RKO (cell line): Measurements from ENCODE around the gene RAB33A.
"Not testable (repeated sequence)": the region's sequence is repeated elsewhere in the genome, so short reads cannot be mapped to it uniquely, and the experiment has no call there.

Experiments
- DNase-seq: peaks from one replicate; pipeline ENCODE4 v3.0.0-alpha.2; 2016; ENCODE audit warnings: low spot score

The RAB33A gene

DNA sequence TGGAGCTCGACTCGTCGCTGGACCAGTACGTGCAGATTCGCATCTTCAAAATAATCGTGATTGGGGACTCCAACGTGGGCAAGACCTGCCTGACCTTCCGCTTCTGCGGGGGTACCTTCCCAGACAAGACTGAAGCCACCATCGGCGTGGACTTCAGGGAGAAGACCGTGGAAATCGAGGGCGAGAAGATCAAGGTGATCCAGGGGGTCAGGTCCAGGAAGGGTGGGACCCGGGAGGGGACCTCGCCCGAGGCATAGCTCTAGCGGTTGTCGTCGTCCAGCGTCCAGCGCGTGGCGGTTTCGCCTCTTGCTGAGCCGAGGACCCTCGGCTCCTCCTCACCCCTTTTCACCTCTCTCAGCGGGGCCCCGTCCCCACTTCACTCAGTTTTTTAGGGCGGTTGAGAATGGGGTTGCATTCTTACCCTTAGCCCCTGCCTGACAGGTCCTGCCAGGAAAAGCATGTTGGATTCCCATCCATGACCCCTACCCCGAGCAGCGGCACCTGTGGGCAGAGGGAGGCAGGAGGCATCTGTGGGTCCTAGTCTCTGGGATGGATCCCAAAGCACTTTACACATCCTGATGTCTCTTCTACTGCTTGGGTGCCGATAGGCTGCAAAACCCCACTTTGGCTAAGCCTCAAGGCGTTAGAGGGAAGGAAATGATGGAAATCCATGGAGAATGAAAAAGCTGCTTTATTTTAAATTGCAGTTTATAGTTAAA lies 524 bp downstream of the RAB33A start:
- DNase-seq = no peak

DNA sequence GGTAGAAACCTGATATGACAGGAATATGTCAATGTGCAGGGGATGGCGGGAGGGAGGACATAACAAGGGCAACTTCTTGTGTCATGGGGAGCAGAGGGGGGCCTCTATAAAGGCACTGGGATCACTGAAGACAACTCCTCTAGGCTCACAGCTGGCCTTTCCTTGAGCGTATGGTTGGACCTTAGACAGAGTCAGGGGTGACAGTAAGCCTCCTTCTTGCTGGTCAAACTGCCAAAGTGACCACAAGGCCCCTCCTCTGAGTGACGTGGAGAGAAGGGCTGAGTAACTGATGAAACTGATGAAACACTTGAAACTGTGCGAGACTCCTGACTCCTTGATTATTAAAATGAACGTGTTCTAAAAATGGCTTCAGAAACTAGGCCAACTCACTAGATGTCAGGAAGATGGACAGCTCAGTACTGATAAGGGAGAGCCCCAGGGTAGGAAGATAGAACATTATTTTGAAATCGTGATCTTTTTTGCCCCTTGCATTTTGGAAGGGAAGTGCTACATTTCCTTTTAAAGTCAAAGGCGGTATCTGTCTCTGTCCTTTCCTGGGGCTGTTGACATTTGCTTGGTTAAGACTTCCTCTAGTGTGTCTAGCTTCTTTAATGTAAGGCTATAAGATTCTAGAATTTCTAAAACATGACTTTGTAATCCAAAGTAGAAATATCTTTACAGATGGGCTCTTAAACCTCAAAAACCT lies 1.6 kb downstream of the RAB33A start:
- peak; percentile 83 for DNase-seq

DNA sequence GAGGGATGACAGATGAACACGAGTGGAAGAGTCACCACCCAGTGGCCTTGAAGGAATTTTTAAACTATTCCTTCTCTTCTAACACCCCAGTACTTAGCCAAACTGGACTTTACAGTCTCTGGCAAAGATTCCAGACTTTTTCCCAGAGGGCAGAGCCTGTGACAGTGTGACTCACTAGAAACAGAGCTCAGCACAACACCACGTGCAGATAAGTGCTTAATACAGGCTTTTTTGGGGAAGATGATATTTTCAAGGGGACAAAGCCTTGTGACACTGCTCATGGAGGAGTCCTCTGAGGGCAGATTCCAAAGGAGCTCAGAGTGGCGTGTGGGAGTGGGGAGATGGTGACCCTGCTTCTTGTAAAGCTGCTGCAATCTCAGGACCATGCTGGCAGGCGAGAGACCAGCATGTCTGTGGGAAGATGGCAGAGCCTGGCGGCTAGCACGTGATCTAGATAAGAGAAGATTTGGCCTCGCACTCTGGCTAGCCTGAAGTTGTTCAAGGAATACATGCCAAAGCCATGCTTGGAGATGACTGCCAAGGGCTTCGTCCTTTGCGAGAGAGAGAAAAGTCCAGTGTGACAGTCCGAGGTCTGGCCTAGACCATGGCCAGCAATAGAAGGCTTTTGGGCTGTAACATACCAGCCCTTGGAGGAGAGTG lies 2.4 kb downstream of the RAB33A start:
- peak; percentile 50 for DNase-seq

DNA sequence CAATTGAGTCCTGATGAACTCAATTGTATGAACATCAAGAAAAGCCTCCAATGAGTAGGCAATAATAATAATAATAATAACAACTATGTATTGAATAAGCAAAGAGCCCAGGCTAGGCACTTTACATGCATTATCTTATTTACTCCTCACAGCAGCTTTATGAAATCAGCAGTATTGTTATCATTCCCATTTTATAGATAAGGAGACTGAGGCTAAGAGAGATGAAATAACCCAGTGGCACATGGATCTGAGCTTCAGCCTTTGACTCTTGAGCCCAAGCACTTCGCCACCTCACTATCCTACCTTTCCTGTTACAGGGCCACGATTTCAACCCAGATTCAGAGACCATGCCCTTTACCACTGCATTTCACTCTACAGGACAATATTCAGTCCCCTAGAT lies 3.2 kb downstream of the RAB33A start:
- DNase-seq = no peak

DNA sequence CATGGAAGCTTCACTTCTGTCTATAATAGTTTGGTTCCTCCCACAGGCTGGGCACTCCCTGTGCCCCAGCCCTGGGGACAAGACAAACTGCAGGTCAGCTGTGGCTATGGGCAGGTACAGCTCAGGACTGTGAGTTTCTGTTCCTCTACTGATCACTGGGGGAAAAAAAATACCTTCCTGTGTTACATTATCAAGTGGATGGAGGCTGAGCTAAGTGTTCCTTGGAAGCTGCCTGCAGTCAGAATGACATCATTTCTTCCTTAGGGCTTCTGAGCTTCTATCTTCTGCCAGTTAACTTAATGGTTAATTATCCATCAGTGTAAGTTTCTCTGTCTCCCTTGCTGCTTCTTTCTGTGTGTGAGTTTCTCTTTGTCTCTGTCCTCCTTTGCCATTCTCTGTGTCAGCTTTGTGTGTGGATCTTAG lies 4.6 kb downstream of the RAB33A start:
- no peak for DNase-seq

DNA sequence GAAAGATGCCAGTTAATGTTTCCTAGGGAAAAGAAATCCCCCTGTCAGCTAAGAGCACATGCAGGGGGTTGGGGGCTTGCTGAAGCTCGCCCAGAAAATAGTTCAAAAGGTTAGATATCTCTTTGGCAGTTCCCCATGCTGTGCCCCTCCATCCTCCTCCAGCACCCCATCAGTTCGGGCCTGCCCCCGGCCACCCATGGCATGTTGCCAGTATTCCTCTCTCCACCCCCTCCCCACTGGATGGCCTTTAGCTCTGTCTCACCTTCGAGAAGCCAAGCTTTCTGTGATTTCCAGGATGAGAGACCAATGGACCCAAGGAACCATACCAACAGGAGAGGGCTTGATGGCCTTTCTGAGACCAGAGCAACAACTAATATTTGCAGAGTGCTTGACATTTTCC lies 5.2 kb downstream of the RAB33A start:
- no peak for DNase-seq

DNA sequence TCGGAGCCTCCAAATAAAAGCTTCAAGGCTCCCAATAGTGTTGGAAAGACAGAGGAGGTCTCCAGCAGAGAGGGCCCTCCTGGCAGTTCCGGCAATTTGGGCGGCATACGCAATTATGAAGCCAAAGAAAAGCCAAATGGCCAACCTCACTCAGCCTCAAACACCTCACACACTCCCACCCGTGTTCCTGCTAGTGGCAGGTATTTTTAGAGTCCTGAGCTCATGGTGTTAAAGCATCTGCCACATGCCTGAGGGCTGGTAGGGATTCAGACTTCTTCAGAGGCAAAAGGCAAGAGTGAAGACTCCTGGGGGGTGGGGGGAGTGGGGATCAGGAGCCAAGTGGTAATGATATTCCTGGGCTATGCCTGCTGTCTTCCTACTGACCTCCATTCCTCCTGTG lies 7.4 kb downstream of the RAB33A start:
- DNase-seq = no peak

DNA sequence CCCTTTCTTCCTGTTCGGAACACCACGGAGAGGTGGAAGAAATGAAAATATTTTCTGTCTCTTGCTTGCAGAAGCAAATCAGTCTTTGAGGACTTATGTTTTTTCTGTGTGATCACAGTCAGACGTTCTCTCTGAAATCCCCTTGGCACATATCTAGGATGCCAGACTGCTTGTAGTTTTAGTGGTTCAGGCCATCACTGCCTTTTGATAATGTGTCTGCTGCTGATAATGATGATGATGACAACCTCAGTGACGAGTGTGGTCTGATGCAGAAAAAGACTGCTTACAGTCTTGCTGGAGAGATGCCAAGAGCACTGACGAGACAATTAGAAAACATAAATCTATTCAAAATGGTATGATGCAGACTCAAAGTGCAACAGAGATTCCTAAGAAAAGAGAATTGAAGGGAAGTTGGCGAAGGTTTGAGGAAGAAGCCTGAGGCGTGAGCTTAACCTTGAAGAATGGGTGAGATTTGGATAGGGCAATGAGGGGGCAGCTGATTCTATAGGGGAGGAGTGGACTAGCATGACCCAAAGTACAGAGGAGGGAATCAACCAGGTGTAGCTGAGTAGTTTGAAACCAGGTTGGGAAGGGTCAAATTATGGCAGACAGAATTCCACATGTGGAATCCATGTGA lies 7.9 kb downstream of the RAB33A start:
- DNase-seq = no peak

DNA sequence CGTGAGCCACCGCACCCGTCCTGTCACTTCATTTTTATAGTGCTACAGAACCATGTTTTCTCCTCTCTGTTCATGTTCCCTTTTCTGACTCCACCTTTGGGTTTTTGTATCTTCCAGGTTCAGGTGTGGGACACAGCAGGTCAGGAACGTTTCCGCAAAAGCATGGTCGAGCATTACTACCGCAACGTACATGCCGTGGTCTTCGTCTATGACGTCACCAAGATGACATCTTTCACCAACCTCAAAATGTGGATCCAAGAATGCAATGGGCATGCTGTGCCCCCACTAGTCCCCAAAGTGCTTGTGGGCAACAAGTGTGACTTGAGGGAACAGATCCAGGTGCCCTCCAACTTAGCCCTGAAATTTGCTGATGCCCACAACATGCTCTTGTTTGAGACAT lies 12.4 kb downstream of the RAB33A start:
- no peak for DNase-seq

DNA sequence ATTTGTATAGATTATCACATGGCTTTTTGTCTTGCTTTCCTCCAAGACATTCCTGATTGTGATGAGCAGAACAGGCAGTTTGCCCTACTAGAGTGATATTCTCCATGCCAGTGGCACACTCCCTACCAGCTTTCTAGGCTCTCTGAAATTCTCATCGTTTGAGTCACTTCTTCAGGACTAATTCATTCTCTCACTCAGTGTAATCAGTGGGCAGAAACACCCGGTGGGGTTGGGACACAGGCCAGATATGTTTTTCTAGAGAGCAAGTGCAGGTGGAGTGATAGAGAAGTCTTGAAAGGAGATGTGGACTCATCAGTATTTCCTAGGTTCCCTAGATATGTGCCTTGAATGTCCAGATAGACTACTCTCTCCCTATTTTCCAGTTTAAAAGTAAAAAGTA lies 13.1 kb downstream of the RAB33A start:
- no peak for DNase-seq

DNA sequence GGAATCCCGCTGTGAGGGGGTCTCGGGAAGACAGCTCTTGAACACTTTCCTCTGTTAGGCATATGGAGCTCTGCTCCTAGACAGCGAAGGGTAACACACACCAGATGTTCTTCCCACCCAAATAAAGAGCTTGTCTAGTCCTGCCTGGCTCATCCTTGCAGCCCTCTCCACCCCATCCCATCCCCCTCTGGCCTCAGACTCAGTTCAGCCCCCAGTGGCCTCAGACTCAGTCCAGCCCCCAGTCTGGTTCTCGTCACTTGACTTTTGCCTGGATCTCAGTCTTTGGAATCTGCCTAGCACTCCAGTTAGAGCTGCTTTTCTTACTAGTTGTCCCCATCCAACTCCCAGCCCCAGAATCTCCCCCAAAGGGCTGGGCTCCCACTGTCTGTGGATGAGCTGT lies 14.9 kb downstream of the RAB33A start:
- DNase-seq = no peak

DNA sequence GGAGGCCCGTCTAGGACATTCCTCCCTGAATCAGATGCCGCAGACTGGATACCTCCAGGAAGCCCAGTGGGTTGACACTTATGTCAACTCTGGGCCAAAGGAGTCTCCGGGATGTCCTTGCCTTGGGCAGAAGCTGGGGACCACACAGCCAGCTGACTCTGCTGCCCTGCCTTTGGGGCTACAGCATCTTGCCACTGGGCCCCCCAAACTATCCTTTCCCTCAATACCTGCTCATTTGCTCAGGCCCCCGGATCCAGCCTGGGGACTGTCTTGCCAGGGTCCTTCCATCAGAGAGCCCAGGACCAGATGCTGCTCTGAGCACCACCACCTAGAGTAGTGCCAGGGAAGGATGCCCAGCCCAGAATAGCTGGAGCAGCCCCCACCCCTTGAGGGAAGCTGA lies 19.0 kb downstream of the RAB33A start:
- DNase-seq = no peak

DNA sequence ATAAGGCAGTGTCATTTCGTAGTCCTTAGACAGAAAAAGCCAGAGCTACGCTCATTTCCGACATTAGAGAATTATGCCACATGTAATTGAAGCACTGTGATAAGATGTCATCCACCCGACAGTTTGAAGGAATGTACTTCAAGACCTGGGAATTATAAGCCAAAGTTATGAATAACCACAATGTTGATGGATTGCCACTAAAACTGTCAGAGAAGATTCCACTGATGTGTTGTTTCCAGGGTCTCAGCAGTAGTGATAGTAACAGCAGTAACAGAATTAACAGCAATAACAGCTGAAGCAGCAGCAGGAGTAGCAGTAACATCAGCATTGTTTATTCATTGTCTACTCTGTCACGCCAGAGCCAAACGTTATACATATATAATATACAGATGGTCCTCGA lies 24.7 kb downstream of the RAB33A start:
- DNase-seq = no peak

DNA sequence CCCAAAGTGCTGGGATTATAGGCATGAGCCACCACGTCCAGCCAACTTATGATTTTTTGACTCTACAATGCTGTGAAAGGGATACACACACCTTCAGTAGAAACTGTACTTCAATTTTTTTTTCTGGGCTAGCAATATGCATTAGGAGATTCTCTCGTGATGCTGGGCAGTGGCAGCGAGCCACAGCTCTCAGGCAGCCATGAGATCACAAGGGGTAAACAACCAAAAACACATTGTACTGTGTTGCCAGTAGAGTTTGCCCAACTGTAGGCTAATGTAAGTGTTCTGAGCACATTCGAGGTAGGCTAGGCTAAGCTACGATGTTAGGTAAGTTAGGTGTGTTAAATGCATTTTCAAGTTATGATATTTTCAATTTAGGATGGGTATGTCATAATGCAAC lies 25.7 kb downstream of the RAB33A start:
- DNase-seq = no peak

DNA sequence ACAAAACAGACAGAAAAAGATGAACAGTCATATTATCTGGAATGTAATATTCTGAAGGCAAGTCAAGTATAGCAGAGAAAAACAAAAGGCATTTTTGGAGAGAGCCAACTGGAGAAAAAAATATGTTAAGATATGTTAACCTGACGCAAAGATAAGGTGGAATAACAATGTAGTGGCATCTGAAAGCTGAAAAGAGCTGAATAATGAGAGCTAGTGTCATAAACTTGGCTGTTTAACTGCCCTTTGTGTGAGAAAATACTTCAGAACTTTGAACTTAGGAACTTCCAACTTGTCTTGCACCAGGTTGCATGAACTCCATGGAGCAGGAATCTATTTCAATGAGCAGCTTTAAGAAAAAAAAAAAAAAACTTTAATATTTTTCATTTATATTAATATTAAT lies 32.9 kb downstream of the RAB33A start:
- no peak for DNase-seq

DNA sequence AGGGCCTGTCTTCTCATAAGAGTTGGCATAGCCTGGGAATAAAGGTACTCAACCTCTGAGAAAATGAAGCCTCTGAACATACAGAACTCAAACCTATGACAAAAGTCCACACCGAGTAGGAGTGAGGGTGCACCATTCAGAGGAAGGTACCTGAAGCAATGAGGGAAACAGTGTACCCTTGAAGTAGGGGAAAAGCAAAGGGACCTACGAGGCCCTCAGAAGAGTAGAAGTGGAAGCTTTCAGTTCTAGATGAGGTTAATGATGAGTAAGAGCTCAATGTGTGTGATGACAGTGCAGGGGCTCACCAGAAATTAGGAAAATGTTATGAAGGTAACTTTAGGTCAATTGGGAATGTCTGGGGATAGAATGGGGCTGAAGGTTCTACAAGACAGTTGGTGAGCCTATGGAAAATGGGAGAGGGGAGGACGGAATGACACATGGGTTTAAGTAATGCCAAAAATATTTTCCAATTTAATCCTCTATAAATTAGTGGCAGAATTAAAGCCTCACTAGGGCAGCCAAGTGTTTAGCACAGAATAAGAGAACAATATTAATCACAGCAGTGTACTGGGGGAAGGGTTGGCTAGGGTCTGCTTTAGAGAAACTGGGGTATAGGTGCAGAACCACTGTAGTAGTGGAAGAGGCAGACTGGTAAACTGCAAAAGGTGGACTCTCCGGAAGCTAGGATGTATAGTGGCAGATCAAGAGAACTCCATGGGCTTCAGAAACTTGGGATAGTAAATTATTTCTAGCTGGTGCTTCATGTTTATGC lies 39.8 kb downstream of the RAB33A start:
- no peak for DNase-seq

DNA sequence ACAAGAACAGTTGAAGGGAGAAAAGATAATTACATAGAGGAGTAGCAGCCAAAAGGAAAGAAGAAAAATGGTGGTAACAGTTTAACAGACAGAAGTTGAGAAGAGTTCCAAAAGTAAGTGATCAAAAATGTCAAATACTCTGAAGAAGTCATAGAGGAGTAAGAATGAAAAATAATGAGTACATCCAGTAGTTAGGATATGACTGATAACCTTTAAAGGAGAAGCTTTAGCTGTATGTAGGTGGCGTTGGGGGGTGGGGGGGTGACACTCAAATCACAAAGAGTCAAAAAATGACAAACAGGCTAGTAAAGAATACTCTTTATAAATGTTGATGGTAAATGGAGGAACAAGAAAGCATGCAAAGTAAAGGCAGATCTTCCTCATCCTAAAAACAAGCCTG lies 40.6 kb downstream of the RAB33A start:
- DNase-seq = no peak

DNA sequence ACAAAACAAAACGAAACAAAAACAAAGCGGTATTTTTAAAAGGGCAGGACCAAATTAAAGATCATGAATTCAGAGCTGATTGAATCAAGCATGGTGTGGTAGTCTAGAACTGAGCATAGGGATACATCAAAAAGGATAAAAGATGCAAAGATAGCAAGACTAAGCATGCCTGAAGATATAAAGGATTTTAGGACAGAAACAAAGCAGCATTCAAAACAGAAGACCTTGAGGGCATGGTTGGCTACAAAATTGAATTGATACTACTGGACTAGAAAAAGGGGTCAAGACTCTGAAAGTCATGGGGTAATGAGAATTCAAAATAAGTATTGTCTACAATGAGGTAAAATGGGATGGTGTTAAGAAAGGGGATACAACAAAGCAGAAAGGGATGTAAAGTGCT lies 41.6 kb downstream of the RAB33A start:
- DNase-seq = no peak

DNA sequence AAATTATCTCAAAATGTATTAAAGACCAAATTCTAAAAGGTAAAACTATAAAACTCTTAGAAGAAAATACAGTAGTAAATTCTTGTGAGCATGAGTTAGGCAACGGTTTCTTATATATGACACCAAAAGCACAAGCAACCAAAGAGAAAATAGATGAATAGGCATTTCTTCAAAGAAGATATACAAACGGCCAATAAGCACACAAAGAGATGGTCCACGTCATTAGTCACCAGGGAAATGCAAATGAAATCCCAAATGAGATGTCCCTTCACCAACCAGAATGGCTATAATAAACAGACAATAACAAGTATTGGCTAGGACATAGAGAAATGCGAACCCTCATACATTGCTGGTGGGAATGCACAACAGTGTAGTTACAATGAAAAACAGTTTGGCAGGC lies 44.6 kb downstream of the RAB33A start:
- DNase-seq = peak; percentile 16

DNA sequence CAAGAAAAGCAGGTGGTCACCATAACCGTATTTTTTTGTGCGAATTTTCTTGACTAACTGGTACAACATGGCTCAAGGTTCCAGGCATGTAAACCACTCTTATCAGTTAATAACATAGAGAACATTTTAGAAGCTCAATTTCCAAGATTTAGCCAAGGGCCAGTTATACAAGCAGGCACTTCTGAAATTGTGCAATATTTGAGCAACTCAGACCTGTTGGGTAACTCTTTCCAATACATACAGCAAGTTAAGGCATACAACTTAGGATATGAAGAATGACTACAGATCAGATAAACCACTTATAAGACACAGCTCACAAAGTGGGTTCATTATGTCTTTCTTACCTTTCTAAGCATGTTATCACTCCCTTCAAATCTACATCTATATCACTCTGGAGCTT lies 53.0 kb downstream of the RAB33A start:
- no peak for DNase-seq

DNA sequence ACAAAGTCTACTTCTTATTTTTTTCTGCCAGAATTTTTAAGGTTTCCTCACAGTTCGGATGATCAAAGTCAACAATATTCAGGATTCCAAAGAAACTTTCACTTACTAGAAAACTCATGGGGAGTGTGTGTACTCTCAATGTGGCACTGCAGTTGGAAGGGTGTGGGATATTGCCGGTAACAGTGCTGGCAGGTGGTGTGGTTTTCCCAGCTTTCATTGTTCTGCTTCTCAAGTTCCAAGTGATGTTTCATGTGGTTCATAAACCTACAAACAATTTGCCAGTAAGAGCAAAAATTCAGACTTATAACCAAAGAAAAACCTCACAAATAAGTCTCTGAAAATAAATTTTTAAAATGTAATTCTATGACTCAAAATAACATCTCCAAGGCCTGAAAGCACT lies 57.1 kb downstream of the RAB33A start:
- no peak for DNase-seq

DNA sequence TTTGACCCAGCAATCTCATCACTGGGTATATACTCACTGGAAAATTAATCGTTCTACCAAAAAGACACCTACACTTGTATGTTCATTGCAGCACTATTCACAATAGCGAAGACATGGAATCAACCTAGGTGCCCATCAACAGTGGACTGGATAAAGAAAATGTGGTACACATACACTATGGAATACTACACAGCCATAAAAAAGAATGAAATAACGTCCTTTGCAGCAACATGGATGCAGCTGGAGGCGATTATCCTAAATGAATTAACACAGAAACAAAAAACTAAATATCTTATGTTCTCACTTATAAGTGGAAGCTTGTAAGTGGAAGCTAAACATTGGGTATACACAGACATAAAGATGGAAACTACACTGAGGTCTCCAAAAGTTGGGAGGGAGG lies 59.4 kb downstream of the RAB33A start:
- DNase-seq = not testable (repeated sequence)
